LNCaP clone FGC (cell line): ENCODE results near the gene KRTAP10-7.
"Not testable (repeated sequence)": the region's sequence is repeated elsewhere in the genome, so short reads cannot be mapped to it uniquely, and the experiment has no call there.

ENCODE experiments used
- DNase-seq: peaks from one replicate; pipeline ENCODE4 v3.0.0-alpha.2; 2011; ENCODE audit warnings: low read depth
- H3K4me3 ChIP-seq: 2 replicates; pipeline ENCODE4 v1.5.1; 2011; ENCODE audit warnings: mild to moderate bottlenecking, low read depth, low read length, control low read depth
- TF ChIP-seq, protein P1 (sequence below): IDR thresholded peaks from 2 replicates; pipeline ENCODE4 v1.5.1; 2012; ENCODE audit warnings: mild to moderate bottlenecking; ENCODE audit not compliant: control insufficient read depth, insufficient read depth; ENCODE audit errors: extremely low read depth

KRTAP10-7 gene

DNA sequence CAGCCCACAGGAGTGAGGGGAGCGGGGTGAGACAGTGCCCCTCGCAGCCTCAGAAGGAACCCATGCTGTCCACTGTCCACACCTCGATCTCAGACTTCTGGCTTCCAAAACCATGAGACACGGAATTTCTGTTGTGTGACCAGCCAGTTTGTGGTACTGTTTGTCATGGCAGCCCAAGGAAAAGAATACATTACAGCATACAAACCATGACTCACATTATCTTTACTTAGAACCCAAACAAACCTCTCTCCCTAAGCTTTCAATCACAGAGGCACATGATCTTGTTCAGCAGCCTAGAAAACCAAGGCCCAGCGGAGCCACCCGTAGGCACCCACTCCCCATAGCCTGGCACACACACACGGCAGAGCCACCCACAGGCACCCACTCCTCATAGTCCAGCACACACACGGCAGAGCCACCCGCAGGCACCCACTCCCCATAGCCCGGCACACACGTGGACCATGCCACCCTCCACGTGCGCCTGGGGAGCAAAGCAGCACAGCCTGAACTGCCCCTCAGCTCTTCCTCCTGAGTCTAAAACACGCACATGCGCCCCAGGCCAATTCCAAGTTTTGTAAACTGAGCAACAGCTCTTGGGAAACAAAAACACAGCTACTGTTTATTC lies 27.3 kb upstream of the KRTAP10-7 start:
- no peak overlapping the region for H3K4me3 ChIP-seq
- DNase-seq = no peak
- TF ChIP-seq, protein P1, sequence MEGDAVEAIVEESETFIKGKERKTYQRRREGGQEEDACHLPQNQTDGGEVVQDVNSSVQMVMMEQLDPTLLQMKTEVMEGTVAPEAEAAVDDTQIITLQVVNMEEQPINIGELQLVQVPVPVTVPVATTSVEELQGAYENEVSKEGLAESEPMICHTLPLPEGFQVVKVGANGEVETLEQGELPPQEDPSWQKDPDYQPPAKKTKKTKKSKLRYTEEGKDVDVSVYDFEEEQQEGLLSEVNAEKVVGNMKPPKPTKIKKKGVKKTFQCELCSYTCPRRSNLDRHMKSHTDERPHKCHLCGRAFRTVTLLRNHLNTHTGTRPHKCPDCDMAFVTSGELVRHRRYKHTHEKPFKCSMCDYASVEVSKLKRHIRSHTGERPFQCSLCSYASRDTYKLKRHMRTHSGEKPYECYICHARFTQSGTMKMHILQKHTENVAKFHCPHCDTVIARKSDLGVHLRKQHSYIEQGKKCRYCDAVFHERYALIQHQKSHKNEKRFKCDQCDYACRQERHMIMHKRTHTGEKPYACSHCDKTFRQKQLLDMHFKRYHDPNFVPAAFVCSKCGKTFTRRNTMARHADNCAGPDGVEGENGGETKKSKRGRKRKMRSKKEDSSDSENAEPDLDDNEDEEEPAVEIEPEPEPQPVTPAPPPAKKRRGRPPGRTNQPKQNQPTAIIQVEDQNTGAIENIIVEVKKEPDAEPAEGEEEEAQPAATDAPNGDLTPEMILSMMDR = no peak

- DNase-seq, H3K4me3 ChIP-seq: not testable (repeated sequence)
These were observed 26.6 kb upstream of the KRTAP10-7 start, which contains the start of gene KRTAP10-4 for GRCh38 chr21:44573630-44574456. Gene KRTAP10-4, plus strand, starts transcription at chr21:44573729. Its CDS starts 30 bp downstream, at chr21:44573759.

- H3K4me3 ChIP-seq = no peak overlapping the region
- DNase-seq = no peak
- TF ChIP-seq, protein P1 = no peak
These were observed 25.7 kb upstream of the KRTAP10-7 start for GRCh38 chr21:44574457-44575306.

DNA sequence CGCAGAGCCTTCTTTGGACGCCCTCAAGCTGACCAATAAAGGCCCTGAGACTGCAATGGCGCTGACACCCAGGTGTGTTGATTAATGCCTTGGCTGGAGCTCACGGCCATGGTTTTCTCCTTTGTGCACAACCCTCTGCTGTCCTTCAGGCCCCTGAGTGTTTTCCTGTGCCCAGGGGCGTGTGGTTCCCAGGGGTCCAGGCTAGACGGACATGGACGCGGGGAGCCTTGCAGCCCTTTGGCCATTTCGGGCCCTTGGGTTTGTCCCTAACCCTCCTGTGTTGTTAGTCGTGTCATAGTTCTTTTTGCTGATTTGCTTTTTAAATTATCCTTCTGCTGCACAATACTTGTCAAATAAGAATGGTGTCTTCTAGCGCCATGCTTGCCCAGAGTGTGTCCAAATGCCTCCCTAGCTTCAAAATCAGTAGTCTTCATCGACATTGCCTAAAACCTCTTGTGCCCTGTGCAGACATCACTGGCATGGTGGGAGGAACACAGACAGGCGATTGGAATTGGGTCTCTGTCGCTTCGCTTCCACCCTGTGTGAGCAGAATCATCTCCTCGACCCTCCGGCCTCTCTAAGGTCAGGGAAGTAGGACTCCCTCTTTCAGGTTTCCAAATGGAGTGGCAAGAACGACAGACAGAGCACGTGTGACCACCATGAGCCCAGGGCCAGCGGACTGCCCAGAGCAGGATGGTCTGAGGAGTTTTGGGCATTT lies 24.9 kb upstream of the KRTAP10-7 start:
- TF ChIP-seq, protein P1 = no peak
- no peak overlapping the region for H3K4me3 ChIP-seq
- DNase-seq = no peak

GRCh38 chr21:44576025-44576420 lies 24.4 kb upstream of the KRTAP10-7 start:
- DNase-seq = no peak
- TF ChIP-seq, protein P1 = no peak
- H3K4me3 ChIP-seq = no peak overlapping the region

- TF ChIP-seq, protein P1 = no peak
- no peak for DNase-seq
- H3K4me3 ChIP-seq = no peak overlapping the region
These were observed 21.9 kb upstream of the KRTAP10-7 start for GRCh38 chr21:44578371-44579055.
